HG03280 (cell line): ENCODE data around the gene UBAC2.

ENCODE experiments used
- ATAC-seq: cut with Tn5 transposase; IDR thresholded peaks from one replicate; pipeline ENCODE4 v1.9.1; 2021; ENCODE audit warnings: mild to moderate bottlenecking, moderate library complexity; ENCODE audit not compliant: unreplicated experiment

The UBAC2 gene

GRCh38 chr13:99370481-99371275 lies 170.0 kb downstream of the UBAC2 start:
- no peak for ATAC-seq

GRCh38 chr13:99371956-99372355 lies 171.3 kb downstream of the UBAC2 start:
- no peak for ATAC-seq

- ATAC-seq = no peak
Observed at GRCh38 chr13:99373436-99373835, 172.8 kb downstream of the UBAC2 start.

- peak; percentile 45 for ATAC-seq
Observed at GRCh38 chr13:99374169-99374991, 173.7 kb downstream of the UBAC2 start.

- ATAC-seq = peak; percentile 47
Observed at GRCh38 chr13:99374994-99375737, 174.5 kb downstream of the UBAC2 start.

GRCh38 chr13:99375738-99376080 lies 175.1 kb downstream of the UBAC2 start:
- no peak for ATAC-seq

GRCh38 chr13:99376132-99376531 lies 175.5 kb downstream of the UBAC2 start:
- ATAC-seq = peak; percentile 38

- ATAC-seq = no peak
Observed at GRCh38 chr13:99376924-99377323, 176.3 kb downstream of the UBAC2 start.

GRCh38 chr13:99377641-99378040 lies 177.0 kb downstream of the UBAC2 start:
- no peak for ATAC-seq

GRCh38 chr13:99378985-99379733 lies 178.5 kb downstream of the UBAC2 start:
- ATAC-seq = no peak

GRCh38 chr13:99379856-99380801 lies 179.5 kb downstream of the UBAC2 start:
- ATAC-seq = no peak

GRCh38 chr13:99380921-99381645 lies 180.4 kb downstream of the UBAC2 start:
- ATAC-seq = peak; percentile 64

- no peak for ATAC-seq
Observed at GRCh38 chr13:99381766-99382165, 181.1 kb downstream of the UBAC2 start.

- no peak for ATAC-seq
Observed at GRCh38 chr13:99382428-99383133, 181.9 kb downstream of the UBAC2 start.

GRCh38 chr13:99383511-99383921 lies 182.9 kb downstream of the UBAC2 start:
- no peak for ATAC-seq

GRCh38 chr13:99383946-99384345 lies 183.3 kb downstream of the UBAC2 start:
- no peak for ATAC-seq

GRCh38 chr13:99384468-99384867 lies 183.8 kb downstream of the UBAC2 start:
- no peak for ATAC-seq

GRCh38 chr13:99385161-99385560 lies 184.5 kb downstream of the UBAC2 start:
- ATAC-seq = no peak
